HepG2 (cell line): Measurements from ENCODE around the gene GPR4. TPM values are rescaled to one million over a fixed set of nuclear protein-coding genes. Genes with fewer than 3 reads are reported as not detected.
A peak's percentile ranks its signal among the peaks of the same experiment; 100 is the strongest.

ENCODE experiments used
- ATAC-seq: fragments of 200-7000 bp; cut with Tn5 transposase; 3 replicates; pipeline ENCODE4 v1.9.1; 2020; ENCODE audit warnings: mild to moderate bottlenecking, moderate library complexity
- BruUV-seq: library from RNA; stranded (reverse); fragments of 400-500 nt; replicated peaks from 2 replicates; lab custom pipeline; 2021; lab: Mats Ljungman, UMichigan
- CTCF ChIA-PET: fragments of 300-600 bp; formaldehyde crosslinking; extraction: SDS; loops from one replicate; lab custom pipeline; 2021; ENCODE audit warnings: low total read pairs, inconsistent platforms, low intra/inter-chr PET ratio; lab: Yijun Ruan, JAX
- POLR2A ChIA-PET: fragments of 350-600 bp; sonication (Branson Sonifier 250); formaldehyde crosslinking; loops from one replicate; lab custom pipeline; 2020; ENCODE audit warnings: antibody characterized with exemption, inconsistent platforms; lab: Yijun Ruan, JAX
- DNase-seq: peaks from one replicate; pipeline ENCODE4 v3.0.0-alpha.2; 2015; ENCODE audit warnings: low spot score
- FAIRE-seq: peaks from 3 replicates; lab custom pipeline; 2011; peaks lifted over from hg19 to GRCh38; lab: Jason Lieb, UNC
- H2AFZ ChIP-seq: one replicate; pipeline ENCODE4 v1.6.1; 2011; ENCODE audit warnings: low read length, inconsistent platforms
- H3K27ac ChIP-seq: fragments of 300-600 bp; 3 replicates; pipeline ENCODE4 v1.8.0; 2011; ENCODE audit warnings: mixed run types, mild to moderate bottlenecking, mixed read lengths, low read length, inconsistent platforms; ENCODE audit not compliant: insufficient read depth; ENCODE audit errors: extremely low read length
- H3K27me3 ChIP-seq, 2 experiments: fragments of 200-600 bp in 1 of 2; 2 replicates in 1 of 2; 3 replicates in 1 of 2; pipeline versions ENCODE4 v1.6.0 to v1.8.0; 2011; ENCODE audit warnings: low read length in 2 of 2, mild to moderate bottlenecking in 2 of 2, moderate library complexity in 2 of 2, inconsistent platforms in 1 of 2; ENCODE audit not compliant: insufficient read depth in 2 of 2, control insufficient read depth in 1 of 2
- H3K36me3 ChIP-seq, 2 experiments: fragments of 200-600 bp in 1 of 2; replicated peaks in 1 of 2; 2 replicates in 1 of 2; 3 replicates in 1 of 2; pipeline versions ENCODE4 v1.5.1 to v1.8.0; 2011; ENCODE audit warnings: low read length in 2 of 2, inconsistent platforms in 1 of 2; ENCODE audit not compliant: insufficient read depth in 2 of 2, control insufficient read depth in 1 of 2
- H3K4me1 ChIP-seq: 2 replicates; pipeline ENCODE4 v1.5.1; 2012; ENCODE audit warnings: low read length, inconsistent platforms; ENCODE audit not compliant: insufficient read depth
- H3K4me2 ChIP-seq: 2 replicates; pipeline ENCODE4 v1.6.0; 2011; ENCODE audit warnings: low read depth, low read length, inconsistent platforms
- H3K4me3 ChIP-seq, 3 experiments: fragments of 200-600 bp in 1 of 3; sonication (generic), shearing (Covaris generic) in 1 of 3; replicated peaks in 1 of 3; 2 replicates each; pipeline ENCODE4 v1.5.1; 2011 to 2016; ENCODE audit warnings: low read length in 3 of 3, inconsistent platforms in 2 of 3, low read depth in 2 of 3, mild to moderate bottlenecking in 2 of 3, control low read depth in 1 of 3, mixed read lengths in 1 of 3; ENCODE audit not compliant: insufficient read depth in 1 of 3
- H3K79me2 ChIP-seq: one replicate; pipeline ENCODE4 v1.6.1; 2011; ENCODE audit warnings: low read length, inconsistent platforms; ENCODE audit not compliant: insufficient read depth
- H3K9ac ChIP-seq: 2 replicates; pipeline ENCODE4 v1.6.0; 2011; ENCODE audit warnings: mild to moderate bottlenecking, low read depth, low read length, inconsistent platforms; ENCODE audit not compliant: insufficient read depth
- H3K9me3 ChIP-seq: 2 replicates; pipeline ENCODE4 v1.5.1; 2012; ENCODE audit warnings: mild to moderate bottlenecking, low read length
- H4K20me1 ChIP-seq: 2 replicates; pipeline ENCODE4 v1.6.0; 2011; ENCODE audit warnings: inconsistent platforms, mild to moderate bottlenecking, low read length, moderate library complexity; ENCODE audit not compliant: insufficient read depth
- NFIC ChIP-seq: IDR thresholded peaks from 2 replicates; pipeline ENCODE4 v1.6.1; 2012; ENCODE audit warnings: mild to moderate bottlenecking, low read length, inconsistent platforms
- NKX3-1 ChIP-seq: sonication (generic); formaldehyde crosslinking; IDR thresholded peaks from 2 replicates; pipeline ENCODE4 v1.5.0; 2020; ENCODE audit warnings: missing genetic modification reagents
- SMAD9 ChIP-seq: sonication (generic); formaldehyde crosslinking; IDR thresholded peaks from 2 replicates; pipeline ENCODE4 v1.5.1; 2020; ENCODE audit warnings: mild to moderate bottlenecking, missing genetic modification reagents
- TFE3 ChIP-seq: IDR thresholded peaks from 2 replicates; pipeline ENCODE4 v1.6.1; 2016
- TP53 ChIP-seq: sonication (generic); formaldehyde crosslinking; conservative IDR thresholded peaks from 2 replicates; pipeline ENCODE4 v1.4.0; 2020; ENCODE audit warnings: missing genetic modification reagents
- ZC3H4 ChIP-seq: sonication (generic); formaldehyde crosslinking; IDR thresholded peaks from 2 replicates; pipeline ENCODE4 v1.4.0; 2020; ENCODE audit warnings: missing genetic modification reagents, borderline replicate concordance
- ZNF451 ChIP-seq: sonication (generic); formaldehyde crosslinking; IDR thresholded peaks from 2 replicates; pipeline ENCODE4 v1.5.0; 2020; ENCODE audit warnings: mild to moderate bottlenecking, missing genetic modification reagents
- ZNF562 ChIP-seq: sonication (generic); formaldehyde crosslinking; IDR thresholded peaks from 2 replicates; pipeline ENCODE4 v1.8.0; 2022; ENCODE audit warnings: missing genetic modification reagents, borderline replicate concordance
- ZNF572 ChIP-seq: sonication (generic); formaldehyde crosslinking; IDR thresholded peaks from 2 replicates; pipeline ENCODE4 v1.5.1; 2020; ENCODE audit warnings: mild to moderate bottlenecking, missing genetic modification reagents
- ZNF749 ChIP-seq: sonication (generic); formaldehyde crosslinking; IDR thresholded peaks from 2 replicates; pipeline ENCODE4 v1.8.0; 2022; ENCODE audit warnings: mild to moderate bottlenecking, missing genetic modification reagents, moderate library complexity, borderline replicate concordance
- WGBS: methylation state at CpG from one replicate; pipeline ENCODE4 v1.1.6; 2017; ENCODE audit warnings: low lambda C conversion rate; 5-methylcytosine and 5-hydroxymethylcytosine counted together
- in situ Hi-C: cut with HindIII; loops from 2 replicates; pipeline ENCODE4 v1.10.0; 2017; ENCODE audit warnings: low pct_unique_long_range_greater_than_20kb; ENCODE audit not compliant: extremely low pct_ligation_motif_present
- intact Hi-C: fragments of 100-400 bp; cut with micrococcal nuclease; formaldehyde crosslinking; loops from one replicate; pipeline ENCODE4 v1.10.0; 2022; ENCODE audit not compliant: unreplicated experiment
- polyA plus RNA-seq, 8 experiments: library from polyadenylated mRNA; depleted of rRNA in 3 of 8; stranded (reverse) in 7 of 8; unstranded in 1 of 8; fragments of >200 nt; fragmentation: Illumina TruSeq in 4 of 8; extraction: Trizol in 4 of 8; gene quantifications; 2 replicates each; pipeline versions ENCODE4 v1.2.1 to v1.2.3, GENCODE V29; 2011 to 2016; ENCODE audit warnings: low read depth in 4 of 8, missing spikeins in 1 of 8, mixed read lengths in 1 of 8; ENCODE audit not compliant: insufficient read depth in 1 of 8
- total RNA-seq, 5 experiments: library from RNA; depleted of rRNA; stranded (reverse); fragments of >200 nt; fragmentation: Illumina TruSeq; extraction: Trizol; gene quantifications; 2 replicates each; pipeline ENCODE4 v1.2.3, GENCODE V29; 2016; ENCODE audit warnings: low read depth in 1 of 5
- TF ChIP-seq, protein P1 (sequence below): sonication (generic); formaldehyde crosslinking; IDR thresholded peaks from 2 replicates; pipeline ENCODE4 v1.5.0; 2020; ENCODE audit warnings: missing genetic modification reagents

Gene GPR4
- total and polyA plus RNA-seq, 2 of the 13 experiments (the other 11 are each of a cell fraction or from before 2014, with no cell fraction given), result 0.15 TPM; not detected in 1

DNA sequence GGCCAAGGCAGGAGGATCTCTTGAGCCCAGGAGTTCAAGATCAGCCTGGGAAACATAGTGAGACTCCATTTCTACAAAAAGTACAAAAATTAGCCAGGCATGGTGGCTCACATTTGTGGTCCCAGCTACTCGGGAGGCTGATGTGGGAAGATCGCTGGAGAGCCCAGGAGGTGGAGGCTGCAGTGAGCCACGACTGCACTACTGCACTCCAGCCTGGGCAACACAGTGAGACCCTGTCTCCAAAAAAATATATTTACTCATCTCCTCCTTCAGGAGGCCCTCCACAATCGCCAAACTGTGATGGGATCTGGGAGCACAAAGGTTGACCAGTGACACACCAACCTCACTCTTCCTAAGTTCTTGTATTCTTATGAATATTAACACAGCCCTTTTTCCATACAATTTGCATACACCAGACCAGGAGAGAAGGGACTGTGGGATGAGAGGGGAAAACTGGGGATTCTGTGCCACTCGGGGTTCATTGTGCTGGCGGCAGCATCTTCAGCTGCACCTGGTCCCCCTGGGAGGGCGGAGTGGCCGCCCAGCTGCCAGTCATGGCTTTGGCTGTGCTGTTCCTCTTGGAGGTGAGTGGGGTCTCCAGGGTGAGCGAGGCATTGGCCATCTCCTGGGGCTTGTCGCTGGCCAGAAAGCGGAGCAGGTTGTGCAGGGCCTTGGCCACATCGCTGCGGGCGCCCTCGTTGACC lies 11.6 kb downstream of the GPR4 start (continued):
- peak; percentile 32; the same call in 1 of the 2 replicates for TF ChIP-seq ZNF572
- no peak for TF ChIP-seq TFE3 (CRISPR knock-in tag)
- TF ChIP-seq NKX3-1, result no peak
- no peak for TF ChIP-seq NFIC
- TF ChIP-seq TP53, result no peak
- TF ChIP-seq, protein P1, sequence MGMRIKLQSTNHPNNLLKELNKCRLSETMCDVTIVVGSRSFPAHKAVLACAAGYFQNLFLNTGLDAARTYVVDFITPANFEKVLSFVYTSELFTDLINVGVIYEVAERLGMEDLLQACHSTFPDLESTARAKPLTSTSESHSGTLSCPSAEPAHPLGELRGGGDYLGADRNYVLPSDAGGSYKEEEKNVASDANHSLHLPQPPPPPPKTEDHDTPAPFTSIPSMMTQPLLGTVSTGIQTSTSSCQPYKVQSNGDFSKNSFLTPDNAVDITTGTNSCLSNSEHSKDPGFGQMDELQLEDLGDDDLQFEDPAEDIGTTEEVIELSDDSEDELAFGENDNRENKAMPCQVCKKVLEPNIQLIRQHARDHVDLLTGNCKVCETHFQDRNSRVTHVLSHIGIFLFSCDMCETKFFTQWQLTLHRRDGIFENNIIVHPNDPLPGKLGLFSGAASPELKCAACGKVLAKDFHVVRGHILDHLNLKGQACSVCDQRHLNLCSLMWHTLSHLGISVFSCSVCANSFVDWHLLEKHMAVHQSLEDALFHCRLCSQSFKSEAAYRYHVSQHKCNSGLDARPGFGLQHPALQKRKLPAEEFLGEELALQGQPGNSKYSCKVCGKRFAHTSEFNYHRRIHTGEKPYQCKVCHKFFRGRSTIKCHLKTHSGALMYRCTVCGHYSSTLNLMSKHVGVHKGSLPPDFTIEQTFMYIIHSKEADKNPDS, result peak; percentile 74; the same call in 1 of the 2 replicates

DNA sequence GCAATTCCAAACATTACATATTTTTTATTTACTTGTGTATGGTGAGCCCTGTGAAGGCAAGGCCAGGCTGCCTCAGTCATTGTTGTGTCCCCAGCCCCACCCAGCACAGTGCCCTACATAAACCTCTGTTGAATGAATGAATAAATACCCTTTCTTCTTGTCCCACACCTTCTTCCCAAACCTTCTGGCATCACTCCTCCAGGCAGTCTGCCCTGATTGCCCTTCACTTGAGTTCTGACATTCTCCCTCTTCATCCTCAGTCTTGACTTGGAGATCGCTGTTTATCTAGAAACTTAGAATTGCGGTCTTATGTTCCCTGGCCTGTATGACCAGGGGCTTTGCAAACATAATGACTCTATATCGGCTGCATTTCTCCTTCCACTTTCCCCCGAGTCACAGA lies 12.2 kb downstream of the GPR4 start:
- POLR2A ChIA-PET, result no interaction called here
- BruUV-seq, result no TSS peak
- Histone ChIP-seq H2AFZ (no peak overlapping the region), H3K79me2 (no peaks in the 10 kb centered on the region), H3K4me1 (peaks cover 34% of the 10 kb centered on the region), H3K27me3 (no peaks in the 10 kb centered on the region; a peak in 1 of 5 replicates), H3K27ac (no peak overlapping the region), H3K4me2 (no peak overlapping the region), H3K9me3 (no peaks in the 10 kb centered on the region), H3K9ac (no peak overlapping the region), H3K4me3 (no peak overlapping the region), H4K20me1 (no peaks in the 10 kb centered on the region), H3K36me3 (no peaks in the 10 kb centered on the region)
- no peak for FAIRE-seq
- TF ChIP-seq ZC3H4 (CRISPR knock-in tag), result no peak
- TF ChIP-seq SMAD9 (CRISPR knock-in tag), result no peak
- TF ChIP-seq ZNF562 (CRISPR knock-in tag), result no peak
- no peak for TF ChIP-seq ZNF451 (CRISPR knock-in tag)
- no peak for TF ChIP-seq ZNF749 (CRISPR knock-in tag)
- CTCF ChIA-PET, result interaction anchor here (1.8 to 3.4 kb wide), 3 partner anchors 53 to 104 kb away, joined by 14 to 29 read pairs (median 15); partner anchors contain the start of gene QPCTL
- ATAC-seq, result no peak
- intact Hi-C loops, result loop anchor here (1.0 kb wide), 1 partner anchor 57 kb away; no protein-coding TSS in a partner anchor
- no peak for DNase-seq
- in situ Hi-C loops, result loop anchor here (5.0 kb wide), 1 partner anchor 53 kb away; no protein-coding TSS in a partner anchor
- WGBS, result 80% methylated on average over 4 of the region's 4 CpGs
